Gastrocnemius medialis (tissue), 4 donors: ENCODE results near the gene SPTLC3.

ENCODE experiments used
- POLR2A ChIP-seq, 2 donors: fragments of 450-650 bp; IDR thresholded peaks; one replicate each; pipeline ENCODE4 v1.6.1; 2017; ENCODE audit warnings: antibody characterized with exemption in 2 of 2, mild to moderate bottlenecking in 2 of 2, moderate library complexity in 2 of 2
- TF ChIP-seq, protein P1 (sequence below), 5 experiments: fragments of 450-650 bp in 3 of 5; fragments of 200-600 bp in 2 of 5; sonication (generic) in 2 of 5; IDR thresholded peaks in 4 of 5; conservative IDR thresholded peaks in 1 of 5; 1 replicate in 4 of 5; 2 replicates in 1 of 5; pipeline ENCODE4 v1.5.1; 2016 to 2019; ENCODE audit warnings: antibody characterized with exemption in 5 of 5, mild to moderate bottlenecking in 3 of 5, moderate library complexity in 3 of 5

- TF ChIP-seq, protein P1, sequence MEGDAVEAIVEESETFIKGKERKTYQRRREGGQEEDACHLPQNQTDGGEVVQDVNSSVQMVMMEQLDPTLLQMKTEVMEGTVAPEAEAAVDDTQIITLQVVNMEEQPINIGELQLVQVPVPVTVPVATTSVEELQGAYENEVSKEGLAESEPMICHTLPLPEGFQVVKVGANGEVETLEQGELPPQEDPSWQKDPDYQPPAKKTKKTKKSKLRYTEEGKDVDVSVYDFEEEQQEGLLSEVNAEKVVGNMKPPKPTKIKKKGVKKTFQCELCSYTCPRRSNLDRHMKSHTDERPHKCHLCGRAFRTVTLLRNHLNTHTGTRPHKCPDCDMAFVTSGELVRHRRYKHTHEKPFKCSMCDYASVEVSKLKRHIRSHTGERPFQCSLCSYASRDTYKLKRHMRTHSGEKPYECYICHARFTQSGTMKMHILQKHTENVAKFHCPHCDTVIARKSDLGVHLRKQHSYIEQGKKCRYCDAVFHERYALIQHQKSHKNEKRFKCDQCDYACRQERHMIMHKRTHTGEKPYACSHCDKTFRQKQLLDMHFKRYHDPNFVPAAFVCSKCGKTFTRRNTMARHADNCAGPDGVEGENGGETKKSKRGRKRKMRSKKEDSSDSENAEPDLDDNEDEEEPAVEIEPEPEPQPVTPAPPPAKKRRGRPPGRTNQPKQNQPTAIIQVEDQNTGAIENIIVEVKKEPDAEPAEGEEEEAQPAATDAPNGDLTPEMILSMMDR (IDR thresholded peaks at IDR 0.05 in 4 of 5, conservative IDR thresholded peaks at IDR 0.05 in 1 of 5), result no peak
- no peak for TF ChIP-seq POLR2A (IDR thresholded peaks at IDR 0.05)
Measured at GRCh38 chr20:13060327-13060726, 51.6 kb downstream of the SPTLC3 start.
